WTC11 (cell line): ENCODE data around the gene KDM1A.
"Not testable (repeated sequence)": the region's sequence is repeated elsewhere in the genome, so short reads cannot be mapped to it uniquely, and the experiment has no call there.

ENCODE experiments used
- ATF6 ChIP-seq: sonication (generic); formaldehyde crosslinking; IDR thresholded peaks from 2 replicates; pipeline ENCODE4 v1.8.1; 2023; ENCODE audit warnings: mild to moderate bottlenecking, missing genetic modification reagents
- CTCF ChIP-seq: fragments of 200-600 bp; IDR thresholded peaks from 2 replicates; pipeline ENCODE4 v1.8.0; 2022; ENCODE audit warnings: antibody characterized with exemption
- E2F1 ChIP-seq: sonication (generic); formaldehyde crosslinking; IDR thresholded peaks from 2 replicates; pipeline ENCODE4 v1.8.0; 2022; ENCODE audit warnings: mild to moderate bottlenecking, missing genetic modification reagents
- E2F4 ChIP-seq: sonication (generic); formaldehyde crosslinking; IDR thresholded peaks from 2 replicates; pipeline ENCODE4 v1.8.1; 2022; ENCODE audit warnings: low read depth, mild to moderate bottlenecking, moderate library complexity, missing genetic modification reagents, borderline replicate concordance
- FOXP1 ChIP-seq: sonication (generic); formaldehyde crosslinking; IDR thresholded peaks from 2 replicates; pipeline ENCODE4 v1.8.0; 2022; ENCODE audit warnings: missing genetic modification reagents, mild to moderate bottlenecking, moderate library complexity, borderline replicate concordance
- GABPB1 ChIP-seq: sonication (generic); formaldehyde crosslinking; IDR thresholded peaks from 2 replicates; pipeline ENCODE4 v1.8.1; 2023; ENCODE audit warnings: mild to moderate bottlenecking, missing genetic modification reagents
- MAX ChIP-seq: sonication (generic); formaldehyde crosslinking; IDR thresholded peaks from 2 replicates; pipeline ENCODE4 v1.8.0; 2022; ENCODE audit warnings: mild to moderate bottlenecking, missing genetic modification reagents
- MYBL2 ChIP-seq: sonication (generic); formaldehyde crosslinking; IDR thresholded peaks from 2 replicates; pipeline ENCODE4 v1.8.1; 2023; ENCODE audit warnings: mild to moderate bottlenecking, moderate library complexity, missing genetic modification reagents
- NFE2L1 ChIP-seq: sonication (generic); formaldehyde crosslinking; IDR thresholded peaks from 2 replicates; pipeline ENCODE4 v1.8.1; 2023; ENCODE audit warnings: missing genetic modification reagents
- NR3C1 ChIP-seq: sonication (generic); formaldehyde crosslinking; conservative IDR thresholded peaks from 2 replicates; pipeline ENCODE4 v1.8.1; 2023; ENCODE audit warnings: low read depth, mild to moderate bottlenecking, missing genetic modification reagents
- SP1 ChIP-seq: sonication (generic); formaldehyde crosslinking; conservative IDR thresholded peaks from 2 replicates; pipeline ENCODE4 v1.8.1; 2022; ENCODE audit warnings: missing genetic modification reagents
- STAT6 ChIP-seq: sonication (generic); formaldehyde crosslinking; conservative IDR thresholded peaks from 2 replicates; pipeline ENCODE4 v1.8.1; 2023; ENCODE audit warnings: mild to moderate bottlenecking, low read depth, missing genetic modification reagents, moderate library complexity
- TP53 ChIP-seq: sonication (generic); formaldehyde crosslinking; IDR thresholded peaks from 2 replicates; pipeline ENCODE4 v1.8.1; 2023; ENCODE audit warnings: mild to moderate bottlenecking, missing genetic modification reagents
- ZNF425 ChIP-seq: fragments of 250-450 bp; sonication (Bioruptor Pico); conservative IDR thresholded peaks from 2 replicates; pipeline ENCODE4 v1.9.0; 2021; ENCODE audit warnings: mild to moderate bottlenecking

GRCh38 chr1:22997528-22997927 lies 21.7 kb upstream of the KDM1A start:
- not testable (repeated sequence) for TF ChIP-seq FOXP1; CTCF; TP53 (CRISPR knock-in tag); MYBL2 (CRISPR knock-in tag); NR3C1 (CRISPR knock-in tag); ATF6 (CRISPR knock-in tag); E2F1; ZNF425; SP1 (CRISPR knock-in tag); STAT6 (CRISPR knock-in tag); E2F4 (CRISPR knock-in tag); NFE2L1 (CRISPR knock-in tag); MAX (CRISPR knock-in tag); GABPB1
